Ishikawa (cell line): ENCODE data around the gene KCNJ15.

Source experiments
- CEBPB ChIP-seq: IDR thresholded peaks from 2 replicates; pipeline ENCODE4 v1.6.1; 2012
- CREB1 ChIP-seq: IDR thresholded peaks from 2 replicates; pipeline ENCODE4 v1.6.1; 2012; ENCODE audit warnings: low read depth
- EGR1 ChIP-seq: IDR thresholded peaks from 2 replicates; pipeline ENCODE4 v1.6.1; 2012
- EP300 ChIP-seq: IDR thresholded peaks from 2 replicates; pipeline ENCODE4 v1.6.1; 2012; ENCODE audit warnings: borderline replicate concordance
- FOXM1 ChIP-seq: IDR thresholded peaks from 2 replicates; pipeline ENCODE4 v1.6.1; 2012; ENCODE audit warnings: low read depth, borderline replicate concordance
- NFIC ChIP-seq: IDR thresholded peaks from 2 replicates; pipeline ENCODE4 v1.6.1; 2012
- RAD21 ChIP-seq: IDR thresholded peaks from 2 replicates; pipeline ENCODE4 v1.6.1; 2012; ENCODE audit warnings: low read depth
- TAF1 ChIP-seq: IDR thresholded peaks from 2 replicates; pipeline ENCODE4 v1.6.1; 2012; ENCODE audit warnings: low read depth, mild to moderate bottlenecking
- TCF12 ChIP-seq: IDR thresholded peaks from 2 replicates; pipeline ENCODE4 v1.6.1; 2012; ENCODE audit warnings: low read depth
- TEAD4 ChIP-seq: IDR thresholded peaks from 2 replicates; pipeline ENCODE4 v1.6.1; 2012
- YY1 ChIP-seq: IDR thresholded peaks from 2 replicates; pipeline ENCODE4 v1.6.1; 2012; ENCODE audit warnings: low read depth
- ZBTB7A ChIP-seq: IDR thresholded peaks from 2 replicates; pipeline ENCODE4 v1.6.1; 2012; ENCODE audit warnings: low read depth
- TF ChIP-seq, protein P1 (sequence below): IDR thresholded peaks from 2 replicates; pipeline ENCODE4 v1.6.1; 2012; ENCODE audit warnings: low read depth, mild to moderate bottlenecking
- TF ChIP-seq, protein P2 (sequence below): IDR thresholded peaks from 2 replicates; pipeline ENCODE4 v1.6.1; 2012
- TF ChIP-seq, protein P3 (sequence below): IDR thresholded peaks from 2 replicates; pipeline ENCODE4 v1.6.1; 2012

The KCNJ15 gene

DNA sequence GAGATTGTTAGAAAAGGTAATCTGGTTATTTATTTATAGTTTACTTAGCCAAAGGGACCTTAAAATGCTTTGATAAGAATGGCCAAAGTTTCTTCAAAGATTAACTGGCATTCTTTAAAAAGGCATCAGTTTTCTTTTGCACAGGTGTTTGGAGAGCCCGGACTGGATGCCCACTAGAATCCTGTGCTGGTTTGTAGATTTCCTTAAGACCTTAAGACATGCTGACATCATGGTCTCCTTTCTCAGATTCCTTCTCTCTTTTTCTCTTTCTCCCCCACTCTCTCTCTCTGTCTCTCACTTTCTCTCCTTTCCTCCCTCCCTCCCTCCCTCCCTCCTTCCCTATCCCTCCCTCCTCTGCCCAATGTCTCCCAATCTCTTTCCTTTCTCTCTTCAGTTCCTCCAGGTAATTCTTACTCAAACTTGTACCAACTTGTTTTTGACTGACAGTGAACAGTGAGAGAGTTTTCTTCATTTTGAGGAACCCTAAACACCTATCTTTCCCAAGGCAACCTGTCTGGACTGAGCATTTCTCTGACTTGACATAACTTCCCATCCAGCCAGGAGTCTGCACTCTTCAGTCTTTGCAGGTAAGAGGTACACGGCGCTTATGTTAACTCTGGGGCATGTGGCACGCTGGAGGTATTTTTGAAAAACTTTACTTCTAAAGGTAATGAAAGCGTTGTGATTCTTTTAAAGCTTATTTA is at the start of gene KCNJ15:
Gene KCNJ15 (plus strand): TSS at position 393 of the 704 bp plus-strand sequence. CDS start 42,271 bp downstream, outside the sequence.
- TF ChIP-seq YY1 (no peak), CREB1 (no peak), CEBPB (no peak)
- TF ChIP-seq, protein P1, sequence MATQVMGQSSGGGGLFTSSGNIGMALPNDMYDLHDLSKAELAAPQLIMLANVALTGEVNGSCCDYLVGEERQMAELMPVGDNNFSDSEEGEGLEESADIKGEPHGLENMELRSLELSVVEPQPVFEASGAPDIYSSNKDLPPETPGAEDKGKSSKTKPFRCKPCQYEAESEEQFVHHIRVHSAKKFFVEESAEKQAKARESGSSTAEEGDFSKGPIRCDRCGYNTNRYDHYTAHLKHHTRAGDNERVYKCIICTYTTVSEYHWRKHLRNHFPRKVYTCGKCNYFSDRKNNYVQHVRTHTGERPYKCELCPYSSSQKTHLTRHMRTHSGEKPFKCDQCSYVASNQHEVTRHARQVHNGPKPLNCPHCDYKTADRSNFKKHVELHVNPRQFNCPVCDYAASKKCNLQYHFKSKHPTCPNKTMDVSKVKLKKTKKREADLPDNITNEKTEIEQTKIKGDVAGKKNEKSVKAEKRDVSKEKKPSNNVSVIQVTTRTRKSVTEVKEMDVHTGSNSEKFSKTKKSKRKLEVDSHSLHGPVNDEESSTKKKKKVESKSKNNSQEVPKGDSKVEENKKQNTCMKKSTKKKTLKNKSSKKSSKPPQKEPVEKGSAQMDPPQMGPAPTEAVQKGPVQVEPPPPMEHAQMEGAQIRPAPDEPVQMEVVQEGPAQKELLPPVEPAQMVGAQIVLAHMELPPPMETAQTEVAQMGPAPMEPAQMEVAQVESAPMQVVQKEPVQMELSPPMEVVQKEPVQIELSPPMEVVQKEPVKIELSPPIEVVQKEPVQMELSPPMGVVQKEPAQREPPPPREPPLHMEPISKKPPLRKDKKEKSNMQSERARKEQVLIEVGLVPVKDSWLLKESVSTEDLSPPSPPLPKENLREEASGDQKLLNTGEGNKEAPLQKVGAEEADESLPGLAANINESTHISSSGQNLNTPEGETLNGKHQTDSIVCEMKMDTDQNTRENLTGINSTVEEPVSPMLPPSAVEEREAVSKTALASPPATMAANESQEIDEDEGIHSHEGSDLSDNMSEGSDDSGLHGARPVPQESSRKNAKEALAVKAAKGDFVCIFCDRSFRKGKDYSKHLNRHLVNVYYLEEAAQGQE: no peak
- TF ChIP-seq, protein P2, sequence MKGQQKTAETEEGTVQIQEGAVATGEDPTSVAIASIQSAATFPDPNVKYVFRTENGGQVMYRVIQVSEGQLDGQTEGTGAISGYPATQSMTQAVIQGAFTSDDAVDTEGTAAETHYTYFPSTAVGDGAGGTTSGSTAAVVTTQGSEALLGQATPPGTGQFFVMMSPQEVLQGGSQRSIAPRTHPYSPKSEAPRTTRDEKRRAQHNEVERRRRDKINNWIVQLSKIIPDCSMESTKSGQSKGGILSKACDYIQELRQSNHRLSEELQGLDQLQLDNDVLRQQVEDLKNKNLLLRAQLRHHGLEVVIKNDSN: no peak

DNA sequence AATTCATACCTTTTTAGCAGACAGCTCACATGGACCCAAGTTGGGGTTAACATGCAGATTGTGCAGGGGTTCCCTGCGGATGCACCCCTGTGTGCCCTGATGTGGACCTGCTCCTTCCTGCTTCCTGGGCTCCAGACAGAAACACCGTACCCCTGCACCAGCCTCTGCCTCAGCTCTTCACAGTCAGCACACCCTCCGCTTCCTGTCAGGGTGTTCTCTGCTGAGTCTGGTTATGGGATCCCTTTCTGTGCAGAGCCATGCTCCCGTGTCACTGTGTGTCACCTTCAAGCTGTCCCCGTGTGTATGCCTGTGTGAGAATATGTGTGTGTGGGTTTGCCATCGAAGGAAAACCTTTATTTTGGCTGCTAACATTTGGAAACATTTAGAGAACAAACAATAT is 48.7 kb upstream of the KCNJ15 start:
- TF ChIP-seq YY1: no peak
- no peak for TF ChIP-seq CREB1
- TF ChIP-seq EP300: no peak
- no peak for TF ChIP-seq FOXM1
- TF ChIP-seq TEAD4: no peak
- TF ChIP-seq, protein P1: no peak
- TF ChIP-seq ZBTB7A: no peak
- no peak for TF ChIP-seq EGR1
- TF ChIP-seq TCF12: no peak
- TF ChIP-seq, protein P3, sequence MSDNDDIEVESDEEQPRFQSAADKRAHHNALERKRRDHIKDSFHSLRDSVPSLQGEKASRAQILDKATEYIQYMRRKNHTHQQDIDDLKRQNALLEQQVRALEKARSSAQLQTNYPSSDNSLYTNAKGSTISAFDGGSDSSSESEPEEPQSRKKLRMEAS: no peak
- TF ChIP-seq CEBPB: no peak
- no peak for TF ChIP-seq RAD21
- TF ChIP-seq, protein P2: no peak

DNA sequence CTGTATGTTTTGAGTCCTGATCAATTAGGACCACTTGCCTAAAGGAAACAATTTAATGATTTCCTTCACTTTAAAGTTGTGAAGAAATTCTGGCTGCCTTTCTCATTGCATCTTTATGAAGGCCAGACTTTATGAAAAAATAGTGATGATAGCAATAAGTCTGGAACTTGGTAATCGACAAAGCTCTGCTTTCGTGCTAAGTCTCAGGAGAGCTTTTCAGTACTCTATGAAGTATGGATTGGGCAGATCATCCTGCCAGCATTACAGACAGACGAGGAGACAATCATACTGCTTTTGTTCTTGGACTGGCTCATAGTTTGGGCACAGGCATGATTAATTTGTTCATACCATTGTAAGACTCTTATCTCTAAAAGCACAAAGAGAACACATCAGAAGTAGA is 45.5 kb upstream of the KCNJ15 start:
- TF ChIP-seq TEAD4: no peak
- TF ChIP-seq CREB1: no peak
- TF ChIP-seq, protein P3: no peak
- TF ChIP-seq, protein P2: no peak
- TF ChIP-seq ZBTB7A: no peak
- TF ChIP-seq FOXM1: no peak
- TF ChIP-seq EGR1: no peak

DNA sequence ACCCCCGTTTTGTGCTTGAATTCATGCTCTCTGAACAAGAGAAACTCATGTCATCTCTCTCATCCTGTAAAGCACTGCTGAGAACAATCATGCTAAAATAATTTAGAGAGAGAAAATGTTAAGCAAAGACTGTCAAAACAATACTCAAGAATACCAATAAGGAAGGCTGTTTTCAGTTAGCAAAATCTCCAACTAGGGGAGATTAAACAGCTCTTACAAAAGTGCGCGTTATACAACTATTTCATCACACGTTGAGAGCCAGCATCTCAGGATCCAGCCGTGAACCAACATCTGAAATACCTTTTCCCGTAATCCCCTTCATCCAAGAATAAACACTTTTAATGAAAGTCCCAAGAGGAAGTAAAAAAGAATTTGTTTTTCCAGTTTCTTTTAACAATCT is 44.1 kb upstream of the KCNJ15 start:
- TF ChIP-seq, protein P1: no peak
- TF ChIP-seq, protein P3: no peak
- TF ChIP-seq CEBPB: no peak
- no peak for TF ChIP-seq RAD21
- no peak for TF ChIP-seq CREB1
- TF ChIP-seq ZBTB7A: no peak
- TF ChIP-seq EGR1: no peak
- no peak for TF ChIP-seq TCF12
- TF ChIP-seq FOXM1: no peak
- TF ChIP-seq, protein P2: no peak
- no peak for TF ChIP-seq NFIC
- TF ChIP-seq EP300: no peak
- no peak for TF ChIP-seq YY1
- TF ChIP-seq TAF1: no peak
- TF ChIP-seq TEAD4: no peak
